Breast epithelium (tissue), 3 donors: ENCODE results near the gene PCNX2.

Experiments used
- POLR2A ChIP-seq: fragments of 450-650 bp; IDR thresholded peaks from one replicate; pipeline ENCODE4 v1.6.1; 2016; ENCODE audit warnings: antibody characterized with exemption, mild to moderate bottlenecking, moderate library complexity
- TF ChIP-seq, protein P1 (sequence below), 3 donors: fragments of 450-650 bp; IDR thresholded peaks; one replicate each; pipeline ENCODE4 v1.5.1; 2016 to 2017; ENCODE audit warnings: antibody characterized with exemption in 3 of 3, mild to moderate bottlenecking in 3 of 3, moderate library complexity in 3 of 3

GRCh38 chr1:233300326-233300725, 4.8 kb upstream of the PCNX2 start:
- TF ChIP-seq POLR2A: no peak
- TF ChIP-seq, protein P1, sequence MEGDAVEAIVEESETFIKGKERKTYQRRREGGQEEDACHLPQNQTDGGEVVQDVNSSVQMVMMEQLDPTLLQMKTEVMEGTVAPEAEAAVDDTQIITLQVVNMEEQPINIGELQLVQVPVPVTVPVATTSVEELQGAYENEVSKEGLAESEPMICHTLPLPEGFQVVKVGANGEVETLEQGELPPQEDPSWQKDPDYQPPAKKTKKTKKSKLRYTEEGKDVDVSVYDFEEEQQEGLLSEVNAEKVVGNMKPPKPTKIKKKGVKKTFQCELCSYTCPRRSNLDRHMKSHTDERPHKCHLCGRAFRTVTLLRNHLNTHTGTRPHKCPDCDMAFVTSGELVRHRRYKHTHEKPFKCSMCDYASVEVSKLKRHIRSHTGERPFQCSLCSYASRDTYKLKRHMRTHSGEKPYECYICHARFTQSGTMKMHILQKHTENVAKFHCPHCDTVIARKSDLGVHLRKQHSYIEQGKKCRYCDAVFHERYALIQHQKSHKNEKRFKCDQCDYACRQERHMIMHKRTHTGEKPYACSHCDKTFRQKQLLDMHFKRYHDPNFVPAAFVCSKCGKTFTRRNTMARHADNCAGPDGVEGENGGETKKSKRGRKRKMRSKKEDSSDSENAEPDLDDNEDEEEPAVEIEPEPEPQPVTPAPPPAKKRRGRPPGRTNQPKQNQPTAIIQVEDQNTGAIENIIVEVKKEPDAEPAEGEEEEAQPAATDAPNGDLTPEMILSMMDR (IDR thresholded peaks at IDR 0.05): no peak
